Measurements from ENCODE around the gene MIS12.

Gene MIS12

GRCh38 chr17:5468075-5468473 is 18.3 kb upstream of the MIS12 start:
- H3K9me3 ChIP-seq (ENCODE audit: insufficient read depth, low read depth, low read length), result no peaks in the 10 kb centered on the region
- H3K27me3 ChIP-seq (ENCODE audit: insufficient read depth, low read length), result no peaks in the 10 kb centered on the region
- H3K4me1 ChIP-seq (ENCODE audit: insufficient read depth, low read length), result peaks cover 11% of the 10 kb centered on the region
- H3K9ac ChIP-seq (ENCODE audit: low read depth, low read length), result peak overlapping the region; percentile 99
- H3K36me3 ChIP-seq (ENCODE audit: insufficient read depth, low read depth, low read length), result peaks cover 45% of the 10 kb centered on the region
- peak overlapping the region; percentile 100 for H3K4me3 ChIP-seq (ENCODE audit: low read length)
- H3K27ac ChIP-seq (ENCODE audit: low read length), result peak overlapping the region; percentile 75

- H3K9me3 ChIP-seq (ENCODE audit: insufficient read depth, low read depth, low read length), result no peaks in the 10 kb centered on the region
- H3K4me3 ChIP-seq (ENCODE audit: low read length), result no peak overlapping the region
- no peak overlapping the region for H3K9ac ChIP-seq (ENCODE audit: low read depth, low read length)
- peaks cover 53% of the 10 kb centered on the region for H3K36me3 ChIP-seq (ENCODE audit: insufficient read depth, low read depth, low read length)
- H3K27ac ChIP-seq (ENCODE audit: low read length), result no peak overlapping the region
- no peaks in the 10 kb centered on the region for H3K27me3 ChIP-seq (ENCODE audit: insufficient read depth, low read length)
- no peaks in the 10 kb centered on the region for H3K4me1 ChIP-seq (ENCODE audit: insufficient read depth, low read length)
Observed at GRCh38 chr17:5472511-5472910, 13.9 kb upstream of the MIS12 start.

DNA sequence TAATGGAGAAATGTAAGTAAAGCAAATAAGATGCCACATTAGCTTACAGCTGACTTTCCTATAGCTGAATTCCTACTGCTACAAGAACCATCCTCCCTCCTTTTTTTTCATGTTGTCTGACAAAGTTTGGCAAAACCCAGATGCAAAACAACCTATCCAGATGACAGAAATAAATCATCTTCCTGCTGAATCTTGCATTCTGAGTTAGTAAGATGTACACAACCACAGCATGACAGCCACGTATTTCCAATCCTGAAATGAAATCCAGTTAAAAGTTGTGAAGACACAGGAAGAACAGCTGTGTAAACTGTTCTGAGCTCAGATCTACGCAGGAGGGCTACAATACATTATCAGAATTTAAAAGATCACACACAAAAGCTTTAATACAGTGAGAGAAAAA is 12.5 kb upstream of the MIS12 start:
- H3K9ac ChIP-seq (ENCODE audit: low read depth, low read length), result no peak overlapping the region
- H3K36me3 ChIP-seq (ENCODE audit: insufficient read depth, low read depth, low read length), result peaks cover 67% of the 10 kb centered on the region

DNA sequence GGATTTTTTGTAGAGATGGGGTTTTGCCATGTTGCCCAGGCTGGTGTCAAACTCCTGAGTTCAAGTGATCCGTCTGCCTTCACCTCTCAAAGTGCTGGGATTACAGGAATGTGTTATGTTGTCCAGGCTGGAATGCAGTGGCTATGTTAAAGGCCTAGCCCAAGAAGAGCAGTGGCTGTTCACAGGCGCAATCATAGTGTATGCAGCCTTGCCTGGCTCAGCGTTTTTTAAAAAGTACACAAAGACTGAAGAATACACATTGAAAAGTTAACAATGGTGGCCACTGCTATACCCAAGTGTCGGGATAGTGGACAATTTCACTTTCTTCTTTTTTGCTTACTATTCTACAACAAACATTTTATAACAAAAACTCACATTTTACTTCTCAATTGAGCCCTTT is 7.4 kb upstream of the MIS12 start:
- Histone ChIP-seq H3K9me3 (ENCODE audit: insufficient read depth, low read depth, low read length) (no peaks in the 10 kb centered on the region), H3K4me1 (ENCODE audit: insufficient read depth, low read length) (no peaks in the 10 kb centered on the region), H3K4me3 (ENCODE audit: low read length) (no peak overlapping the region), H3K36me3 (ENCODE audit: insufficient read depth, low read depth, low read length) (peaks cover 95% of the 10 kb centered on the region), H3K27me3 (ENCODE audit: insufficient read depth, low read length) (no peaks in the 10 kb centered on the region), H3K27ac (ENCODE audit: low read length) (no peak overlapping the region), H3K9ac (ENCODE audit: low read depth, low read length) (no peak overlapping the region)

More for the DNA sequence above, 12.5 kb upstream of the MIS12 start:
- no peaks in the 10 kb centered on the region for H3K27me3 ChIP-seq (ENCODE audit: insufficient read depth, low read length)
- no peak overlapping the region for H3K4me3 ChIP-seq (ENCODE audit: low read length)
- no peaks in the 10 kb centered on the region for H3K9me3 ChIP-seq (ENCODE audit: insufficient read depth, low read depth, low read length)
- no peaks in the 10 kb centered on the region for H3K4me1 ChIP-seq (ENCODE audit: insufficient read depth, low read length)
- H3K27ac ChIP-seq (ENCODE audit: low read length), result no peak overlapping the region

DNA sequence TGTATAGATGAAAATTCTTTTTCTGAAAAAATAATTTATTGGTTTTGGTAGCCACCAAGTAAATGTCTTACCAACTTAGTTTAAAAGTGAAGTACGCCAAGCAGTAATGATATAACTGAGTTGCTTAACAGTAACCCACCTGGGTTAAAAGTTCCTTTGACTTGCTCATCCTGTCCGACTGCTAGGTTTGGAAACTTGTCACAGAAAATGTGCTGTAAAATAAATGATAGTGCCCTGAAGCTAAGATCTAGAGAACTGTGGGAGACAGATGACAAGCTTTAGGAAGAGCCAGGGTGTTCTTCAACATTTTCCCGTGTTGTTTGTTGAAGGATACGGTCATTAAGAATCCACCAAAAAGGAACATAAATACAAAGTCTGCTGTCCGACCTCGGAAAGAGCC is 5.4 kb upstream of the MIS12 start:
- no peak overlapping the region for H3K27ac ChIP-seq (ENCODE audit: low read length)
- H3K36me3 ChIP-seq (ENCODE audit: insufficient read depth, low read depth, low read length), result peaks cover 87% of the 10 kb centered on the region
- no peaks in the 10 kb centered on the region for H3K27me3 ChIP-seq (ENCODE audit: insufficient read depth, low read length)
- H3K4me1 ChIP-seq (ENCODE audit: insufficient read depth, low read length), result no peaks in the 10 kb centered on the region
- no peaks in the 10 kb centered on the region for H3K9me3 ChIP-seq (ENCODE audit: insufficient read depth, low read depth, low read length)
- H3K9ac ChIP-seq (ENCODE audit: low read depth, low read length), result no peak overlapping the region
- no peak overlapping the region for H3K4me3 ChIP-seq (ENCODE audit: low read length)

- no peaks in the 10 kb centered on the region for H3K9me3 ChIP-seq (ENCODE audit: insufficient read depth, low read depth, low read length)
- H3K4me1 ChIP-seq (ENCODE audit: insufficient read depth, low read length), result no peaks in the 10 kb centered on the region
- peaks cover 83% of the 10 kb centered on the region for H3K36me3 ChIP-seq (ENCODE audit: insufficient read depth, low read depth, low read length)
- no peak overlapping the region for H3K4me3 ChIP-seq (ENCODE audit: low read length)
- no peak overlapping the region for H3K9ac ChIP-seq (ENCODE audit: low read depth, low read length)
- H3K27me3 ChIP-seq (ENCODE audit: insufficient read depth, low read length), result no peaks in the 10 kb centered on the region
- no peak overlapping the region for H3K27ac ChIP-seq (ENCODE audit: low read length)
Observed at GRCh38 chr17:5481451-5481850, 4.9 kb upstream of the MIS12 start.

DNA sequence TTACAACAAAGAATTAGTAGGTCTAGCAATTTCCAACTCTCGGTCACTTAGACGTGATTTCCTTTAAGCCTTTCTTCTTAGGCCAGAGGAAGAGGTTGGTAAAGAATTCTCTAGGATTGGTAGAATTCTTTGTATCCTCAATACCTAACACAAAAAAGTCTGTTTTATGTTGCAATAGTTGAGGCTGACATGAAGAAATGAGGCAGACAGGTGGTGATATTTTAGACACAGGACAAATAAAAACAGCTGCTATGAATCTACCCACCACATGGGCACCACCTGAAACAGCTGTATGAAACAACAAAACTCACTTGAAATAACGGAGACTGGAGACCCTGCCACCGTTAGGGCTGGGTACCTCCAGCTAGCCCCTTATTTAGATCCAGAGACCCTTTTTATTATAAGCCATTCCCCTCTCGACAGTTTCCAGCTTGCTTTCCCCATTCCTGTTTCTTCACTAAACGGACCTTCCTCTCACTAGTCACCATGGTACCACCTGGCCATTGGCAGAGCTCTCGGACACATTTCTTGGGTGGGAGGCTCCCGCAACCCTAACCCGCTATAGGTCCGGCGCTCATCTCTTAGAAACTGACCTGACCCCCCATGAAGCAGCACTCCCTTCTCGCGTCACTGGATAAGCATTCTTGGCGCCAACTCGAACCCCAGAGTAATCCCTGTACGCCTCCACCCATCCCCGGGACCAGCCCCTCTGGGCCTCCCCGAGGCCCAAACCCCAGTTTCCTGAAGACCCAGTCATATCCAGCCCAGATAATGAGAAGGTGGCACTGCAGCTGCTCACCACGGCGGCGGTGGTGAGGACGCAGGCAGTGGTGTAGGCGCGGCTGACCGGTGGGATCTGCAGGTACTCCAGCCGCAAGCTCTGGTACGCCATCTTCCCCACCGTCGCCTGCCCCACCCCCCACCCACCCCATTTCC is 828 bp upstream of the MIS12 start, which contains the start of gene DERL2:
TSS of gene DERL2 (minus strand) at position 909 of the 936 bp plus-strand sequence. CDS start at position 892, 17 bp downstream.
- Histone ChIP-seq H3K27me3 (ENCODE audit: insufficient read depth, low read length) (no peaks in the 10 kb centered on the region), H3K9me3 (ENCODE audit: insufficient read depth, low read depth, low read length) (no peaks in the 10 kb centered on the region), H3K36me3 (ENCODE audit: insufficient read depth, low read depth, low read length) (peaks cover 73% of the 10 kb centered on the region), H3K4me1 (ENCODE audit: insufficient read depth, low read length) (peaks cover 2% of the 10 kb centered on the region; the same call in 1 of the 2 replicates), H3K27ac (ENCODE audit: low read length) (peak within 1 kb of the TSS; percentile 74), H3K4me3 (ENCODE audit: low read length) (peak within 1 kb of the TSS; percentile 92), H3K9ac (ENCODE audit: low read depth, low read length) (peak within 1 kb of the TSS; percentile 97)

GRCh38 chr17:5488752-5489151 is 2.4 kb downstream of the MIS12 start:
- H3K9ac ChIP-seq (ENCODE audit: low read depth, low read length), result no peak overlapping the region
- H3K36me3 ChIP-seq (ENCODE audit: insufficient read depth, low read depth, low read length), result peaks cover 47% of the 10 kb centered on the region
- no peak overlapping the region for H3K27ac ChIP-seq (ENCODE audit: low read length)
- no peak overlapping the region for H3K4me3 ChIP-seq (ENCODE audit: low read length)
- H3K9me3 ChIP-seq (ENCODE audit: insufficient read depth, low read depth, low read length), result no peaks in the 10 kb centered on the region
- peaks cover 2% of the 10 kb centered on the region; the same call in 1 of the 2 replicates for H3K4me1 ChIP-seq (ENCODE audit: insufficient read depth, low read length)
- H3K27me3 ChIP-seq (ENCODE audit: insufficient read depth, low read length), result no peaks in the 10 kb centered on the region

DNA sequence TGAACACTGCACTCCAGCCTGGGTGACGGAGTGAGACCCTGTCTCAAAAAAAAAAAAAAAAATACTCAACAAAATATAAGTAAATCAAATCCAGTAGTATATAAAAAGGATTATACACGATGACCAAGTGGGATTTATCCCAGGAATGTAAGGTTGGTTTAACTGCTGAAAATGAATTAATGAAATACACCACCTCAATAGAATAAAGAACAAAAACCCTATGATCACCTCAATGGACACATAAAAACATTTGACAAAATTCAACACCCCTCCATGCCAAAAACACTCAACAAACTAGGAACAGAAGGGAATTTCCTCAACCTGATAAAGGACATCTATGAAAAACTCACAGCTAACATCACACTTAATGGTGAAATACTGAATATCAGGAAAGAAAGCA is 6.6 kb downstream of the MIS12 start:
- H3K36me3 ChIP-seq (ENCODE audit: insufficient read depth, low read depth, low read length), result peaks cover 29% of the 10 kb centered on the region
- H3K27me3 ChIP-seq (ENCODE audit: insufficient read depth, low read length), result peaks cover 7% of the 10 kb centered on the region
- no peak overlapping the region for H3K9ac ChIP-seq (ENCODE audit: low read depth, low read length)
- no peaks in the 10 kb centered on the region for H3K9me3 ChIP-seq (ENCODE audit: insufficient read depth, low read depth, low read length)
- no peak overlapping the region for H3K4me3 ChIP-seq (ENCODE audit: low read length)
- H3K27ac ChIP-seq (ENCODE audit: low read length), result no peak overlapping the region
- no peaks in the 10 kb centered on the region for H3K4me1 ChIP-seq (ENCODE audit: insufficient read depth, low read length)

- H3K27ac ChIP-seq (ENCODE audit: low read length), result no peak overlapping the region
- H3K4me1 ChIP-seq (ENCODE audit: insufficient read depth, low read length), result peaks cover 6% of the 10 kb centered on the region; the same call in 1 of the 2 replicates
- H3K36me3 ChIP-seq (ENCODE audit: insufficient read depth, low read depth, low read length), result no peaks in the 10 kb centered on the region
- H3K27me3 ChIP-seq (ENCODE audit: insufficient read depth, low read length), result peaks cover 47% of the 10 kb centered on the region
- H3K9ac ChIP-seq (ENCODE audit: low read depth, low read length), result peak overlapping the region; percentile 63; the same call in 1 of the 2 replicates
- H3K4me3 ChIP-seq (ENCODE audit: low read length), result peak overlapping the region; percentile 90
- H3K9me3 ChIP-seq (ENCODE audit: insufficient read depth, low read depth, low read length), result no peaks in the 10 kb centered on the region
Observed at GRCh38 chr17:5499476-5500231, 13.3 kb downstream of the MIS12 start.

- Histone ChIP-seq H3K36me3 (ENCODE audit: insufficient read depth, low read depth, low read length) (no peaks in the 10 kb centered on the region), H3K27me3 (ENCODE audit: insufficient read depth, low read length) (peaks cover 47% of the 10 kb centered on the region), H3K4me3 (ENCODE audit: low read length) (peak overlapping the region; percentile 90), H3K9ac (ENCODE audit: low read depth, low read length) (peak overlapping the region; percentile 63; the same call in 1 of the 2 replicates), H3K9me3 (ENCODE audit: insufficient read depth, low read depth, low read length) (no peaks in the 10 kb centered on the region), H3K4me1 (ENCODE audit: insufficient read depth, low read length) (peaks cover 6% of the 10 kb centered on the region; the same call in 1 of the 2 replicates), H3K27ac (ENCODE audit: low read length) (no peak overlapping the region)
Observed at GRCh38 chr17:5500247-5500588, 13.9 kb downstream of the MIS12 start.

All from iPS-20b (cell line).